Choroid plexus epithelial cell (primary cell): ENCODE results near the gene PPT2.
"Not testable (repeated sequence)": the region's sequence is repeated elsewhere in the genome, so short reads cannot be mapped to it uniquely, and the experiment has no call there.

Experiments
- DNase-seq: peaks from one replicate; pipeline ENCODE4 v3.0.0-alpha.2; 2010; ENCODE audit warnings: low read depth
- H3K4me3 ChIP-seq: 2 replicates; pipeline ENCODE4 v1.5.1; 2011; ENCODE audit warnings: low read depth, mild to moderate bottlenecking, control low read depth, low read length, moderate library complexity
- CTCF ChIP-seq: conservative IDR thresholded peaks from 2 replicates; pipeline ENCODE4 v1.5.1; 2011; ENCODE audit warnings: low read depth, mild to moderate bottlenecking, control low read depth, inconsistent platforms, low read length, moderate library complexity

The PPT2 gene

GRCh38 chr6:32133786-32134185 is 20.2 kb upstream of the PPT2 start:
- no peak overlapping the region for H3K4me3 ChIP-seq
- peak; percentile 42 for DNase-seq
- no peak for TF ChIP-seq CTCF

GRCh38 chr6:32137454-32137853 is 16.5 kb upstream of the PPT2 start:
- TF ChIP-seq CTCF = no peak
- no peak for DNase-seq
- no peak overlapping the region for H3K4me3 ChIP-seq

GRCh38 chr6:32139590-32139989 is 14.4 kb upstream of the PPT2 start:
- no peak overlapping the region for H3K4me3 ChIP-seq
- TF ChIP-seq CTCF = no peak
- no peak for DNase-seq

- no peak for TF ChIP-seq CTCF
- no peak for DNase-seq
- H3K4me3 ChIP-seq = no peak overlapping the region
These were observed 13.4 kb upstream of the PPT2 start for GRCh38 chr6:32140420-32141046.

GRCh38 chr6:32144238-32144637 is 9.7 kb upstream of the PPT2 start:
- H3K4me3 ChIP-seq, DNase-seq: not testable (repeated sequence)

GRCh38 chr6:32146287-32146686 is 7.7 kb upstream of the PPT2 start:
- no peak for DNase-seq
- no peak overlapping the region for H3K4me3 ChIP-seq
- TF ChIP-seq CTCF = no peak

- no peak overlapping the region for H3K4me3 ChIP-seq
- DNase-seq = no peak
- no peak for TF ChIP-seq CTCF
These were observed 7.3 kb upstream of the PPT2 start for GRCh38 chr6:32146687-32147086.
